ENCODE results near the gene LGALS9B. TPM values are rescaled to one million over a fixed set of nuclear protein-coding genes. Genes with fewer than 3 reads are reported as not detected.
"Not testable (repeated sequence)": the region's sequence is repeated elsewhere in the genome, so short reads cannot be mapped to it uniquely, and the experiment has no call there.

Gene LGALS9B
- total and polyA plus RNA-seq, 4 donors = 0.21 to 0.67 TPM; not detected in 2

- H3K36me3 ChIP-seq (ENCODE audit: control insufficient read depth in 1 of 2, insufficient read depth in 2 of 2, low read length in 1 of 2); DNase-seq; ATAC-seq (ENCODE audit: low FRiP score); H3K9me3 ChIP-seq (ENCODE audit: control insufficient read depth, low read length); H3K4me3 ChIP-seq (ENCODE audit: low read length in 2 of 2); H3K27ac ChIP-seq (ENCODE audit: low read depth in 1 of 2, low read length in 2 of 2); H3K27me3 ChIP-seq (ENCODE audit: control insufficient read depth in 1 of 2, insufficient read depth in 2 of 2, low read length in 1 of 2); H3K4me1 ChIP-seq (ENCODE audit: control insufficient read depth in 1 of 2, insufficient read depth in 2 of 2, low read length in 2 of 2); intact Hi-C loops (cut with DNase I): not testable (repeated sequence)
- WGBS, 2 donors = 68 to 86% methylated on average over 5 to 6 of the region's 10 CpGs
Measured at GRCh38 chr17:20457848-20458381, 9.4 kb downstream of the LGALS9B start.

- ATAC-seq (ENCODE audit: low FRiP score); DNase-seq; H3K36me3 ChIP-seq (ENCODE audit: control insufficient read depth in 1 of 2, insufficient read depth in 2 of 2, low read length in 1 of 2); H3K27me3 ChIP-seq (ENCODE audit: control insufficient read depth in 1 of 2, insufficient read depth in 2 of 2, low read length in 1 of 2); intact Hi-C loops (cut with DNase I); H3K4me1 ChIP-seq (ENCODE audit: control insufficient read depth in 1 of 2, insufficient read depth in 2 of 2, low read length in 2 of 2); H3K27ac ChIP-seq (ENCODE audit: low read depth in 1 of 2, low read length in 2 of 2); H3K9me3 ChIP-seq (ENCODE audit: control insufficient read depth, low read length); H3K4me3 ChIP-seq (ENCODE audit: low read length in 2 of 2): not testable (repeated sequence)
- 62% methylated on average over 7 of the region's 10 CpGs; no CpG with 5 or more reads in 1 of the 2 donors for WGBS, 2 donors
Measured at GRCh38 chr17:20455106-20455505, 12.2 kb downstream of the LGALS9B start.

GRCh38 chr17:20453820-20454434 lies 13.4 kb downstream of the LGALS9B start:
- WGBS, 2 donors = 85 to 94% methylated on average over 1 to 5 of the region's 11 CpGs
- H3K4me3 ChIP-seq (ENCODE audit: low read length in 2 of 2); H3K9me3 ChIP-seq (ENCODE audit: control insufficient read depth, low read length); DNase-seq; H3K4me1 ChIP-seq (ENCODE audit: control insufficient read depth in 1 of 2, insufficient read depth in 2 of 2, low read length in 2 of 2); H3K27ac ChIP-seq (ENCODE audit: low read depth in 1 of 2, low read length in 2 of 2); H3K27me3 ChIP-seq (ENCODE audit: control insufficient read depth in 1 of 2, insufficient read depth in 2 of 2, low read length in 1 of 2); ATAC-seq (ENCODE audit: low FRiP score); H3K36me3 ChIP-seq (ENCODE audit: control insufficient read depth in 1 of 2, insufficient read depth in 2 of 2, low read length in 1 of 2); intact Hi-C loops (cut with DNase I): not testable (repeated sequence)

GRCh38 chr17:20450852-20451251 lies 16.5 kb downstream of the LGALS9B start:
- H3K36me3 ChIP-seq (ENCODE audit: control insufficient read depth in 1 of 2, insufficient read depth in 2 of 2, low read length in 1 of 2); DNase-seq; H3K9me3 ChIP-seq (ENCODE audit: control insufficient read depth, low read length); H3K27me3 ChIP-seq (ENCODE audit: control insufficient read depth in 1 of 2, insufficient read depth in 2 of 2, low read length in 1 of 2); H3K4me3 ChIP-seq (ENCODE audit: low read length in 2 of 2); intact Hi-C loops (cut with DNase I); H3K27ac ChIP-seq (ENCODE audit: low read depth in 1 of 2, low read length in 2 of 2); ATAC-seq (ENCODE audit: low FRiP score); H3K4me1 ChIP-seq (ENCODE audit: control insufficient read depth in 1 of 2, insufficient read depth in 2 of 2, low read length in 2 of 2): not testable (repeated sequence)
- 68 to 73% methylated on average over 10 to 11 of the region's 12 CpGs for WGBS, 2 donors

- H3K27me3 ChIP-seq (ENCODE audit: control insufficient read depth in 1 of 2, insufficient read depth in 2 of 2, low read length in 1 of 2); intact Hi-C loops (cut with DNase I); DNase-seq; H3K4me3 ChIP-seq (ENCODE audit: low read length in 2 of 2); ATAC-seq (ENCODE audit: low FRiP score); H3K9me3 ChIP-seq (ENCODE audit: control insufficient read depth, low read length); H3K4me1 ChIP-seq (ENCODE audit: control insufficient read depth in 1 of 2, insufficient read depth in 2 of 2, low read length in 2 of 2); H3K36me3 ChIP-seq (ENCODE audit: control insufficient read depth in 1 of 2, insufficient read depth in 2 of 2, low read length in 1 of 2); H3K27ac ChIP-seq (ENCODE audit: low read depth in 1 of 2, low read length in 2 of 2): not testable (repeated sequence)
- 86 to 87% methylated on average over 22 to 26 of the region's 26 CpGs for WGBS, 2 donors
Measured at GRCh38 chr17:20447534-20448321, 19.6 kb downstream of the LGALS9B start.

GRCh38 chr17:20446895-20447294 lies 20.4 kb downstream of the LGALS9B start:
- H3K36me3 ChIP-seq (ENCODE audit: control insufficient read depth in 1 of 2, insufficient read depth in 2 of 2, low read length in 1 of 2); ATAC-seq (ENCODE audit: low FRiP score); H3K27me3 ChIP-seq (ENCODE audit: control insufficient read depth in 1 of 2, insufficient read depth in 2 of 2, low read length in 1 of 2); intact Hi-C loops (cut with DNase I); H3K4me1 ChIP-seq (ENCODE audit: control insufficient read depth in 1 of 2, insufficient read depth in 2 of 2, low read length in 2 of 2); H3K4me3 ChIP-seq (ENCODE audit: low read length in 2 of 2); H3K27ac ChIP-seq (ENCODE audit: low read depth in 1 of 2, low read length in 2 of 2); H3K9me3 ChIP-seq (ENCODE audit: control insufficient read depth, low read length); DNase-seq: not testable (repeated sequence)
- WGBS, 2 donors = 65 to 70% methylated on average over 6 of the region's 6 CpGs

- H3K4me3 ChIP-seq (ENCODE audit: low read length in 2 of 2); ATAC-seq (ENCODE audit: low FRiP score); H3K27me3 ChIP-seq (ENCODE audit: control insufficient read depth in 1 of 2, insufficient read depth in 2 of 2, low read length in 1 of 2); intact Hi-C loops (cut with DNase I); H3K36me3 ChIP-seq (ENCODE audit: control insufficient read depth in 1 of 2, insufficient read depth in 2 of 2, low read length in 1 of 2); H3K4me1 ChIP-seq (ENCODE audit: control insufficient read depth in 1 of 2, insufficient read depth in 2 of 2, low read length in 2 of 2); DNase-seq; H3K9me3 ChIP-seq (ENCODE audit: control insufficient read depth, low read length); H3K27ac ChIP-seq (ENCODE audit: low read depth in 1 of 2, low read length in 2 of 2): not testable (repeated sequence)
- WGBS, 2 donors = 76 to 86% methylated on average over 4 of the region's 8 CpGs
Measured at GRCh38 chr17:20444581-20445236, 22.6 kb downstream of the LGALS9B start.

GRCh38 chr17:20444173-20444572 lies 23.2 kb downstream of the LGALS9B start:
- DNase-seq; H3K4me1 ChIP-seq (ENCODE audit: control insufficient read depth in 1 of 2, insufficient read depth in 2 of 2, low read length in 2 of 2); intact Hi-C loops (cut with DNase I); H3K27ac ChIP-seq (ENCODE audit: low read depth in 1 of 2, low read length in 2 of 2); H3K27me3 ChIP-seq (ENCODE audit: control insufficient read depth in 1 of 2, insufficient read depth in 2 of 2, low read length in 1 of 2); H3K4me3 ChIP-seq (ENCODE audit: low read length in 2 of 2); H3K36me3 ChIP-seq (ENCODE audit: control insufficient read depth in 1 of 2, insufficient read depth in 2 of 2, low read length in 1 of 2); H3K9me3 ChIP-seq (ENCODE audit: control insufficient read depth, low read length): not testable (repeated sequence)
- ATAC-seq (ENCODE audit: low FRiP score) = peak; percentile 20
- 88 to 93% methylated on average over 15 to 16 of the region's 16 CpGs for WGBS, 2 donors

All from aorta (tissue), 5 donors.